Measurements from ENCODE around the gene SPTB.

DNA sequence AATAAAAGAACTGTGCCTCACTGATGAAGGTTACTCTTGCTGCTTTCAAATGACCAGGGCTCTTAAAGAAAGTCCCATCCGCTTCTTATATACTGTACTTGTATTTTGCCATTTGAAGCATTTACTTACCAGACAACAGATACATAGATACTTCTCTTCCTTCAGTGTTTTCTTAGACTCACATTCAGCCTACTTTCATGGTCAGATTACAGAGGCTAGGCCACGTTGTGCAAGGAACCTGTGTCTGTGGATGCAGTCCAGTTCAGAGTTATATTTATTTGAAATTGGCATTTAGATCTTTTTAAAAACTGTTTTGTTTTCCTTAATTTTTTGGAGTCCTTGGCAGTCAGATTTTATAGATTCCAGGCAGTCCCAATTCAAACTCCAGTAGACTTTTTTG, 40.8 kb upstream of the SPTB start:
- TF ChIP-seq, protein P1, sequence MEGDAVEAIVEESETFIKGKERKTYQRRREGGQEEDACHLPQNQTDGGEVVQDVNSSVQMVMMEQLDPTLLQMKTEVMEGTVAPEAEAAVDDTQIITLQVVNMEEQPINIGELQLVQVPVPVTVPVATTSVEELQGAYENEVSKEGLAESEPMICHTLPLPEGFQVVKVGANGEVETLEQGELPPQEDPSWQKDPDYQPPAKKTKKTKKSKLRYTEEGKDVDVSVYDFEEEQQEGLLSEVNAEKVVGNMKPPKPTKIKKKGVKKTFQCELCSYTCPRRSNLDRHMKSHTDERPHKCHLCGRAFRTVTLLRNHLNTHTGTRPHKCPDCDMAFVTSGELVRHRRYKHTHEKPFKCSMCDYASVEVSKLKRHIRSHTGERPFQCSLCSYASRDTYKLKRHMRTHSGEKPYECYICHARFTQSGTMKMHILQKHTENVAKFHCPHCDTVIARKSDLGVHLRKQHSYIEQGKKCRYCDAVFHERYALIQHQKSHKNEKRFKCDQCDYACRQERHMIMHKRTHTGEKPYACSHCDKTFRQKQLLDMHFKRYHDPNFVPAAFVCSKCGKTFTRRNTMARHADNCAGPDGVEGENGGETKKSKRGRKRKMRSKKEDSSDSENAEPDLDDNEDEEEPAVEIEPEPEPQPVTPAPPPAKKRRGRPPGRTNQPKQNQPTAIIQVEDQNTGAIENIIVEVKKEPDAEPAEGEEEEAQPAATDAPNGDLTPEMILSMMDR (optimal IDR thresholded peaks at IDR 0.05 in 1 of 3, IDR thresholded peaks at IDR 0.05 in 1 of 3, conservative IDR thresholded peaks at IDR 0.05 in 1 of 3; ENCODE audit: extremely low read depth in 1 of 3, insufficient read depth in 2 of 3, low read length in 3 of 3) = no peak
- no peak for TF ChIP-seq EZH2 (IDR thresholded peaks at IDR 0.05; ENCODE audit: low read length)

Data from keratinocyte (primary cell).